ENCODE measurements around the gene R3HDM2. TPM values are rescaled to one million over a fixed set of nuclear protein-coding genes. Genes with fewer than 3 reads are reported as not detected.

Gene R3HDM2
- total RNA-seq, result 10 to 100 TPM; 53.8 to 82.4 TPM

DNA sequence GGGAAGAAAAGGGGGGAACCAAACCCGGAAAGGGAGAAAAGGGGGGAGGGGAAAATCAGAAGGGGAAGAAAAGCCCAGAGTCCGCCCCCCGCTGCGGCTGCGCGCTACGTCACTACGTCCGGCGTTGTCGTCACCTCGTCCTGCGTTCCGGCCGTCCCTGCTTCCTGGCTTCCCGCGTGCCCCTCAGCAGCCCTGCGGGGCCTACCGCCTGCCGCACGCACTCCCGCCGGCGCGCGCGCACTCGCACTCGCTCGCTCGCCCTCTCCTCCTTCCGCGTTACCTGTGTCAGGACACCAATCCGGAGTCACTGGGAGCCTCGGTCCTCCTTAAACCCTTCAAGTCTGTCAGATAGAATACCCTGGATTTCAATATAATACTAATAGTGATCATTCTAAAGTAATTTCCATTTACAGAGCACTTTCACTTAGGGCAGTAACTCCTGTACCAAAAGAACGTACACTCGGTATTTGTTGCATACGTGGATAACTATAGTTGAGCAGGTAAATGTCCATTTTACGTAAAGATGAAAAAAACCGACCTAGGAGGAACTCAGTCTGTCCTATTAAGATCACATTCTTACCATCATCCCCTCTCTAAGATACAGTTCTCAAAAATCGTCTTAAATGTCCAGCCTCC is at the start of gene R3HDM2:
R3HDM2 (minus strand) TSS at position 113 of the 636 bp plus-strand sequence. CDS start 120,615 bp downstream, outside the sequence.
- Mint-ChIP-seq H3K9me3 (ENCODE audit: low read depth) (no peaks in the 10 kb centered on the region), H3K4me1 (peaks cover 43% of the 10 kb centered on the region), H3K4me3 (peak within 1 kb of the TSS; percentile 89), H3K36me3 (peaks cover 16% of the 10 kb centered on the region), H3K27me3 (no peaks in the 10 kb centered on the region), H3K27ac (peak within 1 kb of the TSS; percentile 98)
- CTCF ChIA-PET, result interaction anchor here (1.1 to 6.7 kb wide), 4 partner anchors 12 to 27 kb away, joined by 5 to 40 read pairs (median 8); partner anchors contain the start of genes GLI1 and INHBE
- ATAC-seq, result peak; percentile 94
- peak; percentile 97 for DNase-seq

DNA sequence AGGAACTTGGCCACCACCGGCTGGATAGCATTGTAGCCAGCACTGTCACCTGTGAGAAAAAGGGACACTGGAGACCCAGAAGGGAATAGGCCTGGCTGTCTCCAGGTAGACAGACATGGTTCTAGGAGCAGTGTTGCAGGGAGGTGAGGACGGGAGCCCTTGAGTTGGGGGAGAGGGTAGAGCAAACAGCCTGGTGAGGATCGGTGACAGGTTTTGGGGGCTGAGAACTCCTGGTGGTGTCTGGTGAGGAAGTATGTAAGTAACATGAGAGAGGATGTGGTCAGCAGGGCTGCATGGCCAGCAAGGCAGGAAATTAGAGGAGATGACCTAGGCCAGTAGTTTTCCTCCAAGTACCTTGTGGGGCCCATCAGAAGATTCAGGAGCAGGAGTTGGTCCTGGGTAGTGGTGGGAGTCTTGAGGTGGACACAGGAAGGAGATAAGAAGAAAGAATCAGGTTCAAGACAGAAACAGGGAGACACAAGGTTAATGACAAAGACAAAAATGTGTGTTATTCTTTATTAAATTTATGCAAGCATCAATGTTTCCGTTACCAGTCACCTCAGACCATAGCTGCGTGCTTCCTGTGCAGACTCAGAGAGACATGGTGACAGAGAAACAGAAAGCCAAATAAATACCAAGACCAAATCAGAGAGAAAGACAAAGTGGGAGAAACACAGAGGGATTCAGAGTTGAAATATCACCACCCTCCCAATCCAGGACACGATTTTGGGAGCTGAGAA is 48.7 kb upstream of the R3HDM2 start, which contains the start of gene ARHGAP9:
ARHGAP9 (minus strand) TSS at position 491 of the 740 bp plus-strand sequence; CDS start at position 31, 460 bp downstream.
- Mint-ChIP-seq H3K4me3 (peak within 1 kb of the TSS; percentile 89), H3K4me1 (peaks cover 53% of the 10 kb centered on the region), H3K27me3 (no peaks in the 10 kb centered on the region), H3K36me3 (peaks cover 30% of the 10 kb centered on the region), H3K27ac (peak within 1 kb of the TSS; percentile 100), H3K9me3 (ENCODE audit: low read depth) (no peaks in the 10 kb centered on the region)
- DNase-seq (peak; percentile 85), ATAC-seq (peak; percentile 60)
- CTCF ChIA-PET, result interaction anchor here (0.8 to 12.4 kb wide), 7 partner anchors 10 to 240 kb away, joined by 3 to 193 read pairs (median 4); partner anchors contain the start of gene GLI1

DNA sequence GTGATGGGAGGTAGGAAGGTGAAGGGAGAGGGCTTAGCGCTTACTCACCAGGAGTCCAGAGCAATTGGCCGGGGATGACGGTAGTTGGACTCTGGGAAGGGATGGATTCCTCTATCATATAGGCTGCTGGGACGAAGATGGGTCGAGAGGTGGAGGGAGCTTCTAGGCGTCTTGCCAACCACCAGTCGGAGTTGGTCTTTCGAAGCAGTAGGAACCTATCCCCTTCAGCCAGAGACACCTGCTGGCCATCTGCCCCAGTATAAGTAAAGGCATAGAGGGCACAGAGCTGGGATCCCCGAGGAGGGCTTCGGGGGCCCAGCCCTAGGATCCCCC is 48.2 kb upstream of the R3HDM2 start:
- Mint-ChIP-seq H3K9me3 (ENCODE audit: low read depth) (no peaks in the 10 kb centered on the region), H3K4me1 (peaks cover 59% of the 10 kb centered on the region), H3K36me3 (peaks cover 36% of the 10 kb centered on the region), H3K27me3 (no peaks in the 10 kb centered on the region), H3K4me3 (peak overlapping the region; percentile 89), H3K27ac (peak overlapping the region; percentile 100)
- ATAC-seq, result peak; percentile 3
- peak; percentile 60 for DNase-seq
- CTCF ChIA-PET, result interaction anchor here (1.3 to 12.4 kb wide), 4 partner anchors 17 to 240 kb away, joined by 3 to 193 read pairs (median 4); partner anchors contain the start of gene GLI1

DNA sequence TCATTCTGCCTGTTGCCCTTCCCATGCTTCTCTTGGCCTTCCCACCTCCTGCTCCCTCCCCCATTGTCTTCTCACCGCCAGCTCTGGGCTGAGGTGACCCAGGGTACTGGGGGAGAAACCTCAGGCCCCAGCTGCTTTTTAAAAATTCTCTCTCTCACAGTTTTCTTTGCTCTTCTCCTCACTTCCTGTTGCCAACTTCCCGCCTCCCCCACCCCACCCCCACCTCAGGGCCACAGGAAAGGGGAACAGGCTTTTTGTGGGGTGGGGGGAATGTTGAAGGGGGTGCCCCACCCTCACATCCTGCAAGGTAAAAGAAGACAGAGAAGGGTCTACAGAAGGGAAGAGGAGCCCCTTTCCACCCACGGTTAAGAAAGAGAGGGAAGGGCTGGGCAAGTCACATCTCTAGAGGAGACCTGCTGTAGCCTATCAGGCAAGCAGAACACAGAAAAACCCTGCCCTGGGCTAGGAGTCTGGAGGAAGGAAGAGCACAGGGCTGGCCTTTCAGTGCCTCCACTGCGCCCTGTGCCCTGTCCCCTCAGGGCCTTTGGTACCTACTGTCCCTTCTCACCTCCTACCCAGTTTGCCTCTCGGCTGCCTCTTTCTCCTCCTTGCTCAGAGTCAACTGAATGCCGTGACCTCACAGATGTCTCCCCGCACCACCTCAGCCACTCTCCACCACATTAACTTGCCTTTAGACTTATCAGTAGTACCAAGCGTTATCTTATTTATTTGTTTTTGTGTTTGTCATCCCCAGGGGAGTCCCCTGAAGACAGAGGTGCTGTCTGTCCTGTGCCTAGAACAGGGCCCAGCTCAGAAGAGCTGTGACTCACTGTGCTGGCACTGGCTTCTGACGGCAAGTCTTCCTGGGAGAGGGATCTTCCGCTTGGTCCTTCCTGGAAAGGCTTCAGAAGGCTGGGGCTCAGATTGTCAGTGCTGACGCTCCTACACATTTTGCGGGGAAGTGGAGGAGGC is 47.2 kb upstream of the R3HDM2 start:
- no peaks in the 10 kb centered on the region for H3K9me3 Mint-ChIP-seq (ENCODE audit: low read depth)
- peak overlapping the region; percentile 100 for H3K27ac Mint-ChIP-seq
- ATAC-seq (peak; percentile 51), DNase-seq (peak; percentile 73)
- H3K4me3 Mint-ChIP-seq, result peak overlapping the region; percentile 89
- CTCF ChIA-PET, result interaction anchor here (0.8 to 12.4 kb wide), 16 partner anchors 9 to 264 kb away, joined by 3 to 193 read pairs (median 5); partner anchors contain the start of genes GLI1, MARS1 and OS9
- H3K4me1 Mint-ChIP-seq, result peaks cover 61% of the 10 kb centered on the region
- H3K36me3 Mint-ChIP-seq, result peaks cover 41% of the 10 kb centered on the region
- H3K27me3 Mint-ChIP-seq, result no peaks in the 10 kb centered on the region

DNA sequence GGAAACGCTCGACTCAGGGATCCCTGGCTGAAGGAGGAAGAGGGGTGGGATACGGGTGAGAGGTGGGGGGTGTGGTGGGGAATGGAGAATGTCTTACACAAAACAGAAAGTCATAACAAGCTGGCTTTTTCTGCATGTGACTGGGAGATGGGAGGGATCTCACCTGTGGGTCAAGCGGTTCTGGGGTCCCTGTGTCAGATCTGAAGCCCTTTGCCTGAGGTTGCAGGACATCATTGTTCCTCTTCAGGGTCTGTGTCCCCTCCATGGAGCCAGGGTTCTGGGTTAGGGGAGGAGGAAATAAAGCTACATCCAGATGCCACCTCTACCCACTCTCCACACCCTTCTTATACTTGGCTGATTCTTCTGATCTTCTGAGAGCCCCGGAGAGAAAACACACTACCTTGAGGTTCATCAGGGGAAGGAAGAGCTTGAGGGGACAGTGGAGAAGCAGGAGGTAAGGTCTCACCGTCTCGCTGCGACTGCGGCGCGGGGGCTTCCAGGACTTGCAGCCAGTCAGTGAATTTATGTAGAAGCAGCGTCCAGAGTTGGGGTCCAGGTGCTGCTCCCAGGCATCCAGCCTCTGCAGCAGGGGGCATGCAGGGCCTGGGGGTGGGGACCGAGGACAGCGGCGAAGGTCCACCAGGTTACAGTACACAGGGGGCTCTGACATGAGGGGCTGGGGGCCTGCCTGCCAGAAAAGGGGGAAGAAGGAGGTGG is 46.3 kb upstream of the R3HDM2 start:
- H3K36me3 Mint-ChIP-seq, result peaks cover 48% of the 10 kb centered on the region
- no peaks in the 10 kb centered on the region for H3K27me3 Mint-ChIP-seq
- DNase-seq (no peak), ATAC-seq (no peak)
- peak overlapping the region; percentile 100 for H3K27ac Mint-ChIP-seq
- CTCF ChIA-PET, result interaction anchor here (0.5 to 12.4 kb wide), 22 partner anchors 10 to 265 kb away, joined by 3 to 193 read pairs (median 4); partner anchors contain the start of genes GLI1, MARS1 and OS9
- peaks cover 66% of the 10 kb centered on the region for H3K4me1 Mint-ChIP-seq
- H3K9me3 Mint-ChIP-seq (ENCODE audit: low read depth), result no peaks in the 10 kb centered on the region
- H3K4me3 Mint-ChIP-seq, result peak overlapping the region; percentile 89

DNA sequence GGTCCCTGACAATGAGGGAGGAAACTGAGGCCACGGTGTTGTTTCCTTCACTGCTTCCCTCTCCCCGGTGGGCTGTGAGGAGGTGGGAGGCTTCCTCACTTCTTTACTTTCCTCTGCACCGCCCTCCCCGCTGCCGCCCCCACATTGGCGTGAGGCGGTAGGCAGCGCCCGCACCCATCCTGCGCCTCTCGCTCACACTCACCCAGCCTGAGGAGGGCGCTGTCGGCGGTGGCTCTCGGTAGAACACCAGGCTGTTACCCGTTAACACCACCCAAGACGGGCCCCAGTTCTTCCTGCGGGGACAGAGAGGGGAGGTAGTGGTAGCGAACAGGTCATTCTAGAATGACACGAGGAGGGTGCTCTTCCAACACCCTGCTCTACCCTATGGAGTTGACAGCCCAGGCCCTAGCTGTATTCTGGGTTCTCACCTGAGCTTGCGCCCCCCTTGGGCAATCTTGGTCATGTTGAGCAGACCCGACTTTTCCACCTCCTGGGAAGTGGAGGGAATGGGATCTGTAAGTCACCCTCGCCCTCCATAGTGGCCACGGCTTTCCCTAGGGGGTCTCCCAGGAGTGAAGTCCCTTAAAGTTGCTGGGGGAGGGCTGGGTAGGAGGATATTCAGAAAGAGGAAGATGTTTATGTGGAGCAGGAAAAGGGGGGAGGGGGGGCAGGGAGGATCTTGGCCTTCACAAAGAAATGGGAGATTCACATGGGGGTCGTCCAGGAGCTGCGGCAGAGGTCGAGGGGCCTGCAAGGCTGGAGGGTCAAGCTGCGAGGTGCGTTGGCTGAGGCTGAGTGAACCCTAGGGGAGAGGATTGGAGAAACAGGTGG is 45.5 kb upstream of the R3HDM2 start:
- H3K36me3 Mint-ChIP-seq, result peaks cover 52% of the 10 kb centered on the region
- CTCF ChIA-PET, result interaction anchor here (0.5 to 12.4 kb wide), 20 partner anchors 10 to 236 kb away, joined by 3 to 193 read pairs (median 4); partner anchors contain the start of genes GLI1, MARS1 and OS9
- ATAC-seq, result peak; percentile 25
- DNase-seq, result peak; percentile 89
- no peaks in the 10 kb centered on the region for H3K27me3 Mint-ChIP-seq
- H3K4me3 Mint-ChIP-seq, result peak overlapping the region; percentile 89
- peak overlapping the region; percentile 100 for H3K27ac Mint-ChIP-seq
- H3K9me3 Mint-ChIP-seq (ENCODE audit: low read depth), result no peaks in the 10 kb centered on the region
- H3K4me1 Mint-ChIP-seq, result peaks cover 62% of the 10 kb centered on the region

DNA sequence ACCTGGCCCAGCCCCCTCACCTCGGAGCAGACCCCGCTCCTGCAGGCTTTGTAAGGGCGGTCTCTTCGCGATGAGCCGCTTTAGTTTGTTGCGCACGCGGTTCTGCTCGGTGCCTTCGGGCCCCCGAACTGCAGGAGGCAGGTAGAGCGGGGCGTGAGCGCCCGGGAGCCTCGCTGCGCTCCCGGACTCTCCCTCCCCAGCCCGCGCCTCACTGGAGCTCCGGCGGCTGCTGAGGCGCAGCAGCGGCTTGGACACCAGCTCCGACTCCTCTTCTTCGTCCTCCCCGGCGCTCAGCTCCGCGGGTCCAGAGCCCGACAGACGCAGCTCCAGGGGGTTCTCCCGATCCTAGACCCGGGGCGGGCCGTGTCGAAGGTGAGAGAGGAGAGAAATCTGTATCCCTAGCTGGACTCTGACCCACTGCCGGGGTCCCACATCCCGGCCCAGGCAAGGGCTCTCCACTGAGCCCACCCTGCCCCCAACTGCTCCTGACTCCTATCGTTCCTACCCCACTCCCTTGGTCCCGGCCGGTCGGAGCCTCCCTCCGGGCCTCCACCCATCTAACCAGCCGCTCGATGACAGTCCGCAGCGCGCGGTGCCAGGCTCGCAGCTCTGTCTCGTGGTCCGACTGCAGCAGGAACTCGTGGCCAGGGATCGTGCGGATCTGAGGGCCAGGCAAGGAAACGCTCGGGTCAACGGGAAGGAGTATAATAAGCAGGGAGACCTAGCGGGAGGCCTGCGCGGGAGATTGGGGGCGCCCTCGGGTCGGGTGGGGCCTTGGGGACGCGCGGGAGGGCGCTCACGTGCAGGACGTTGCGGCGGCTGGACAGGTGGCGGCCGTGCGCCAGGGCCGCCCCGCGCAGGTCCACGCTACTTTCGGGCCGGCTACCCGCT is 44.7 kb upstream of the R3HDM2 start:
- CTCF ChIA-PET, result interaction anchor here (0.7 to 12.4 kb wide), 15 partner anchors 10 to 233 kb away, joined by 3 to 193 read pairs (median 5); partner anchors contain the start of genes GLI1 and MARS1
- Mint-ChIP-seq H3K4me1 (peaks cover 55% of the 10 kb centered on the region), H3K36me3 (peaks cover 52% of the 10 kb centered on the region), H3K27ac (peak overlapping the region; percentile 54), H3K9me3 (ENCODE audit: low read depth) (no peaks in the 10 kb centered on the region), H3K27me3 (no peaks in the 10 kb centered on the region), H3K4me3 (peak overlapping the region; percentile 89)
- no peak for DNase-seq
- no peak for ATAC-seq

DNA sequence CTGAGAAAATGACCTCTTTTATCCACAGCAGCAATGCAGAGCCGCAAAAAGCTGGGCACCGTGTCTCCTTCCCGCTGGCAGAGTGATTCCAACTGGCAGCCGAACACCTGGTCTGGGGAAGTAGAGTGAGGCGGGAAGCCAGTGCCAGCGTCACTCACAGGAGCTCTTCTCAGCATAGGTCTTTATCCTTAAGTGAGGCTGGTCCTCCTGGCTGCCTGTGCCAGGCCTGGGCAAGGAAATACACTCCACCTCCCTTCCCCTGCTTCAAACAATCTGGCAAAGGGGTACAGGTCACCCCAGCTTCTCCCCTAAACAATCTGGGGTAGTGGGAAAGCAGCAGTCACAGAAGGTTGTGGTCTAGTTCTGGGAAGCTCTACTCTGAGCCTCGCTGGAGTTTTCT is 44.0 kb upstream of the R3HDM2 start:
- CTCF ChIA-PET, result interaction anchor here (0.7 to 12.4 kb wide), 6 partner anchors 11 to 232 kb away, joined by 3 to 193 read pairs (median 4); partner anchors contain the start of gene GLI1
- DNase-seq (no peak), ATAC-seq (no peak)
- Mint-ChIP-seq H3K27ac (peak overlapping the region; percentile 16), H3K36me3 (peaks cover 54% of the 10 kb centered on the region), H3K9me3 (ENCODE audit: low read depth) (no peaks in the 10 kb centered on the region), H3K4me3 (peak overlapping the region; percentile 39), H3K4me1 (peaks cover 50% of the 10 kb centered on the region), H3K27me3 (no peaks in the 10 kb centered on the region)

DNA sequence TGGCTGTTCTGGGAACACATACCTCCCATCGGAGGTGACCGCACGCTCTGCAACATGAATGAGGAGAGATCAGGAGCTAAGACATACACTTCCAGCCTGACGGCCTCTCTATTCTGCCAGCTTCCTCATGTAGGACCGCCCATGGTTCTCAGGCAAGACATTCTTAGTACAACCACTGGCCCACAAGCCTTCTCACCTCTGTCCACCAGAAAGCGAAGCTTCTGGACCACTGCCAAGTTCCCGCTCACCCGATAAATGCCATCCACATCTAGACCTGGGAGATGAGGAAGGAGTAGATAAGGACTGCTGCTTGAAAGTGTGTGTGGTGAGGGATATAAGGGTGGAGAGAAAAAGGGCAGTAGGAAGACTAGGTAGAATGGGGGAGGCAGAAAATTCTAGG is 43.6 kb upstream of the R3HDM2 start:
- Mint-ChIP-seq H3K36me3 (peaks cover 58% of the 10 kb centered on the region), H3K27ac (peak overlapping the region; percentile 20), H3K27me3 (no peaks in the 10 kb centered on the region), H3K4me3 (peak overlapping the region; percentile 39), H3K4me1 (peaks cover 48% of the 10 kb centered on the region), H3K9me3 (ENCODE audit: low read depth) (no peaks in the 10 kb centered on the region)
- DNase-seq (no peak), ATAC-seq (no peak)
- CTCF ChIA-PET, result interaction anchor here (1.0 to 12.4 kb wide), 3 partner anchors 12 to 18 kb away, joined by 3 to 193 read pairs (median 4); partner anchors contain the start of gene GLI1

DNA sequence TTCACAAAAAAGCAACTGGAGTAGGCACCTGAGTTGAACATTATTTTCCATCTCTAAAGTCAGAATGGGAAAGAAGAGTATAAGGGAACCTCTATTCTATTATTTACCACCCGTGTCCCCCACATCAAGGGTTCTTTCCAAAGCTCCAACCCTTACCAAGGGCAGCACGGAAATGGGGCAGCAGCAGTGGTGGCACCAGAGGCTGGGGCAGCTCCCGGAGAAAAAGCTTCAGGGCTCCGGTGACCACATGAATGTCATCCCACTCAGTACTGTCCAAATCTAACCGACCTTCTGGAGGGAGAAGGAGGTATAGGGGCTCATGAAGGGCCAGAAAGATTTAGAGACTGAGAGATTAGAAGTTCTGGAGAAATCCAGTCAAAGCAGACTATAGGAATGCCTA is 43.0 kb upstream of the R3HDM2 start:
- CTCF ChIA-PET, result interaction anchor here (1.0 to 12.4 kb wide), 2 partner anchors 12 to 18 kb away, joined by 3 to 193 read pairs; partner anchors contain the start of gene GLI1
- Mint-ChIP-seq H3K36me3 (peaks cover 62% of the 10 kb centered on the region), H3K27ac (no peak overlapping the region), H3K27me3 (no peaks in the 10 kb centered on the region), H3K4me1 (peaks cover 46% of the 10 kb centered on the region), H3K4me3 (peak overlapping the region; percentile 39), H3K9me3 (ENCODE audit: low read depth) (no peaks in the 10 kb centered on the region)
- ATAC-seq (no peak), DNase-seq (no peak)
